H1 (cell line): ENCODE data around the gene PLEKHG3. TPM values are rescaled to one million over a fixed set of nuclear protein-coding genes. Genes with fewer than 3 reads are reported as not detected.

Source experiments
- CTCF ChIA-PET: fragments of 300-600 bp; sonication (Branson Sonifier 250); formaldehyde crosslinking; loops from one replicate; lab custom pipeline; 2021; ENCODE audit not compliant: partially characterized antibody; lab: Charles Lee
- POLR2A ChIA-PET: fragments of 300-600 bp; sonication (Branson Sonifier 250); formaldehyde crosslinking; loops from one replicate; lab custom pipeline; 2021; ENCODE audit warnings: inconsistent platforms; ENCODE audit not compliant: partially characterized antibody; lab: Charles Lee
- DNase-seq, 2 experiments: peaks; one replicate each; pipeline versions ENCODE4 v3.0.0 to v3.0.0-alpha.2; 2010 to 2022; ENCODE audit warnings: low spot score in 2 of 2, low read depth in 1 of 2, mixed read lengths in 1 of 2
- FAIRE-seq: peaks from 2 replicates; lab custom pipeline; 2011; peaks lifted over from hg19 to GRCh38; lab: Jason Lieb, UNC
- H2AFZ ChIP-seq: 2 replicates; pipeline ENCODE4 v1.8.1; 2012; ENCODE audit warnings: low read length, inconsistent platforms
- H2AK5ac ChIP-seq: 2 replicates; pipeline ENCODE4 v1.6.1; 2013; ENCODE audit warnings: low read depth, low read length
- H2BK120ac ChIP-seq: replicated peaks from 2 replicates; pipeline ENCODE3; 2013; ENCODE audit warnings: low read depth, low read length, inconsistent platforms
- H2BK12ac ChIP-seq: 2 replicates; pipeline ENCODE4 v1.6.1; 2013; ENCODE audit warnings: low read depth, low read length
- H2BK15ac ChIP-seq: 2 replicates; pipeline ENCODE4 v1.6.1; 2013; ENCODE audit warnings: low read length
- H2BK20ac ChIP-seq: 2 replicates; pipeline ENCODE4 v1.6.1; 2013; ENCODE audit warnings: low read length
- H2BK5ac ChIP-seq: 2 replicates; pipeline ENCODE4 v1.6.1; 2013; ENCODE audit warnings: low read depth, low read length
- H3K14ac ChIP-seq: 2 replicates; pipeline ENCODE4 v1.6.1; 2013; ENCODE audit warnings: inconsistent platforms; ENCODE audit not compliant: insufficient read length
- H3K18ac ChIP-seq: 2 replicates; pipeline ENCODE4 v1.6.1; 2013; ENCODE audit warnings: low read length; ENCODE audit errors: extremely low read depth
- H3K23ac ChIP-seq: 2 replicates; pipeline ENCODE4 v1.6.1; 2013; ENCODE audit warnings: inconsistent platforms; ENCODE audit not compliant: insufficient read length
- H3K23me2 ChIP-seq: 2 replicates; pipeline ENCODE4 v1.6.1; 2013; ENCODE audit warnings: low read depth, low read length
- H3K27ac ChIP-seq: 2 replicates; pipeline ENCODE4 v1.6.1; 2011; ENCODE audit warnings: low read depth, low read length, inconsistent platforms
- H3K27me3 ChIP-seq, 4 experiments: replicated peaks in 1 of 4; 1 replicate in 1 of 4; 2 replicates in 3 of 4; pipeline versions ENCODE4 v1.6.1 to v1.8.1; 2011 to 2013; ENCODE audit warnings: low read length in 3 of 4, mild to moderate bottlenecking in 3 of 4, inconsistent platforms in 2 of 4, mixed read lengths in 2 of 4, moderate library complexity in 1 of 4; ENCODE audit not compliant: control insufficient read depth in 3 of 4, insufficient read depth in 3 of 4; ENCODE audit errors: extremely low read depth in 1 of 4
- H3K36me3 ChIP-seq, 4 experiments: 2 replicates each; pipeline versions ENCODE4 v1.6.1 to v1.8.1; 2011 to 2013; ENCODE audit warnings: mild to moderate bottlenecking in 4 of 4, low read length in 3 of 4, moderate library complexity in 2 of 4, control low read depth in 1 of 4, inconsistent platforms in 1 of 4; ENCODE audit not compliant: insufficient read depth in 4 of 4, control insufficient read depth in 2 of 4
- H3K4ac ChIP-seq: replicated peaks from 2 replicates; pipeline ENCODE3; 2013; ENCODE audit warnings: low read length, low read depth, mixed read lengths, inconsistent platforms; ENCODE audit not compliant: insufficient read length
- H3K4me1 ChIP-seq, 4 experiments: replicated peaks in 1 of 4; 1 replicate in 1 of 4; 2 replicates in 3 of 4; pipeline versions ENCODE4 v1.6.1 to v1.8.1; 2011 to 2013; ENCODE audit warnings: low read length in 3 of 4, inconsistent platforms in 2 of 4, mixed read lengths in 1 of 4; ENCODE audit not compliant: insufficient read depth in 4 of 4, control insufficient read depth in 3 of 4
- H3K4me2 ChIP-seq, 2 experiments: 2 replicates each; pipeline versions ENCODE4 v1.6.1 to v1.8.1; 2011 to 2013; ENCODE audit warnings: low read depth in 2 of 2, low read length in 2 of 2, control low read depth in 1 of 2, inconsistent platforms in 1 of 2, mild to moderate bottlenecking in 1 of 2; ENCODE audit not compliant: insufficient read depth in 1 of 2
- H3K4me3 ChIP-seq, 4 experiments: fragments of 200-600, 300-600 bp in 1 of 4; sonication (generic), shearing (Covaris generic), sonication (Bioruptor Twin) in 1 of 4; 2 replicates each; pipeline versions ENCODE4 v1.5.1 to v1.8.1; 2011 to 2016; ENCODE audit warnings: low read length in 4 of 4, low read depth in 3 of 4, control low read depth in 2 of 4, inconsistent platforms in 2 of 4, mild to moderate bottlenecking in 2 of 4, mixed read lengths in 1 of 4, moderate library complexity in 1 of 4; ENCODE audit not compliant: insufficient read depth in 2 of 4; ENCODE audit errors: extremely low read depth in 1 of 4
- H3K56ac ChIP-seq: replicated peaks from 2 replicates; pipeline ENCODE3; 2013; ENCODE audit warnings: low read depth, mild to moderate bottlenecking, mixed read lengths, low read length, inconsistent platforms; ENCODE audit not compliant: insufficient read length
- H3K79me1 ChIP-seq: 2 replicates; pipeline ENCODE4 v1.6.1; 2013; ENCODE audit warnings: low read depth, low read length, control low read depth
- H3K79me2 ChIP-seq, 2 experiments: 2 replicates each; pipeline versions ENCODE4 v1.6.1 to v1.8.1; 2012 to 2013; ENCODE audit warnings: low read length in 2 of 2, mild to moderate bottlenecking in 2 of 2, inconsistent platforms in 1 of 2; ENCODE audit not compliant: insufficient read depth in 2 of 2, control insufficient read depth in 1 of 2
- H3K9ac ChIP-seq, 4 experiments: replicated peaks in 1 of 4; 1 replicate in 1 of 4; 2 replicates in 3 of 4; pipeline versions ENCODE4 v1.6.1 to v1.8.1; 2011 to 2013; ENCODE audit warnings: low read depth in 3 of 4, low read length in 3 of 4, control low read depth in 2 of 4, mild to moderate bottlenecking in 2 of 4, moderate library complexity in 2 of 4, inconsistent platforms in 1 of 4; ENCODE audit errors: extremely low read depth in 1 of 4
- H3K9me3 ChIP-seq, 2 experiments: 2 replicates each; pipeline versions ENCODE4 v1.6.1 to v1.8.1; 2012 to 2013; ENCODE audit warnings: mild to moderate bottlenecking in 2 of 2, moderate library complexity in 2 of 2, control low read depth in 1 of 2, inconsistent platforms in 1 of 2, low read depth in 1 of 2, low read length in 1 of 2, mixed read lengths in 1 of 2; ENCODE audit not compliant: insufficient read depth in 2 of 2
- H4K20me1 ChIP-seq, 2 experiments: replicated peaks in 1 of 2; 2 replicates each; pipeline versions ENCODE3 to v1.8.1; 2011 to 2013; ENCODE audit warnings: inconsistent platforms in 2 of 2, low read length in 2 of 2, mild to moderate bottlenecking in 1 of 2; ENCODE audit not compliant: insufficient read depth in 2 of 2, control insufficient read depth in 1 of 2
- H4K5ac ChIP-seq: 2 replicates; pipeline ENCODE4 v1.6.1; 2013; ENCODE audit warnings: low read length, low read depth, mixed read lengths, inconsistent platforms; ENCODE audit not compliant: insufficient read length
- H4K8ac ChIP-seq: 2 replicates; pipeline ENCODE4 v1.8.0; 2013; ENCODE audit warnings: mild to moderate bottlenecking, moderate library complexity, low read length, inconsistent platforms; ENCODE audit not compliant: insufficient read depth; ENCODE audit errors: extremely low read depth
- H4K91ac ChIP-seq: replicated peaks from 2 replicates; pipeline ENCODE3; 2013; ENCODE audit warnings: low read length, mixed read lengths, inconsistent platforms; ENCODE audit not compliant: insufficient read length
- ASH2L ChIP-seq: fragments of 200-600, 300-600 bp; sonication (generic); IDR thresholded peaks from one replicate; pipeline ENCODE4 v1.7.1; 2017; ENCODE audit warnings: low read length
- BACH1 ChIP-seq: IDR thresholded peaks from 2 replicates; pipeline ENCODE4 v1.6.1; 2012; ENCODE audit warnings: low read length, improper control_type of control experiment
- BRCA1 ChIP-seq: IDR thresholded peaks from 2 replicates; pipeline ENCODE4 v1.6.1; 2012; ENCODE audit warnings: low read depth, low read length, improper control_type of control experiment
- CHD1 ChIP-seq: IDR thresholded peaks from 2 replicates; pipeline ENCODE4 v1.6.1; 2012; ENCODE audit warnings: low read depth, low read length, improper control_type of control experiment
- CREB1 ChIP-seq: IDR thresholded peaks from 2 replicates; pipeline ENCODE4 v1.6.1; 2012; ENCODE audit warnings: inconsistent platforms
- CTBP2 ChIP-seq: IDR thresholded peaks from 2 replicates; pipeline ENCODE4 v1.7.0; 2011; ENCODE audit warnings: borderline replicate concordance, mild to moderate bottlenecking, moderate library complexity, mixed read lengths, low read length; ENCODE audit not compliant: insufficient read depth, insufficient read length
- E2F6 ChIP-seq: IDR thresholded peaks from 2 replicates; pipeline ENCODE4 v1.6.1; 2012; ENCODE audit warnings: inconsistent platforms
- EZH2 ChIP-seq: fragments of 200-600 bp; sonication (generic); IDR thresholded peaks from 2 replicates; pipeline ENCODE4 v1.7.1; 2012; ENCODE audit warnings: low read depth, mild to moderate bottlenecking, moderate library complexity, low read length, inconsistent platforms; ENCODE audit not compliant: severe bottlenecking
- RXRA ChIP-seq: IDR thresholded peaks from 2 replicates; pipeline ENCODE4 v1.6.1; 2011; ENCODE audit warnings: low read depth, mild to moderate bottlenecking, low read length, moderate library complexity; ENCODE audit not compliant: insufficient read depth
- SP1 ChIP-seq: IDR thresholded peaks from 2 replicates; pipeline ENCODE4 v1.6.1; 2011; ENCODE audit warnings: low read depth, low read length
- TBP ChIP-seq: IDR thresholded peaks from 2 replicates; pipeline ENCODE4 v1.6.1; 2011; ENCODE audit warnings: low read depth, low read length, improper control_type of control experiment
- WGBS, 2 experiments: shearing (Covaris generic) in 1 of 2; methylation state at CpG; one replicate each; pipeline versions ENCODE4 v1.1.6 to v1.1.7; 2013 to 2015; ENCODE audit warnings: low lambda C conversion rate in 2 of 2, mixed read lengths in 2 of 2, inconsistent platforms in 1 of 2, low coverage in 1 of 2, missing lambda C conversion rate in 1 of 2; ENCODE audit not compliant: insufficient replicate concordance in 2 of 2, insufficient coverage in 1 of 2, insufficient read length in 1 of 2; ENCODE audit errors: extremely low coverage in 1 of 2, missing lambda C conversion rate in 1 of 2; 5-methylcytosine and 5-hydroxymethylcytosine counted together
- polyA plus RNA-seq, 7 experiments: library from polyadenylated mRNA; depleted of rRNA in 3 of 7; stranded (reverse) in 5 of 7; unstranded in 2 of 7; fragments of >200 nt in 5 of 7; fragments of 200-250 nt in 2 of 7; gene quantifications; 1 replicate in 5 of 7; 2 replicates in 1 of 7; 4 replicates in 1 of 7; pipeline versions ENCODE4 v1.2.1 to v1.2.3, GENCODE V29; 2011 to 2013; ENCODE audit warnings: missing spikeins in 2 of 7, mixed read lengths in 2 of 7
- total RNA-seq: library from RNA; stranded (reverse); fragmentation: NEBNext Ultra II Directional; extraction: Animal tissue kit (Norgen Biotek cat#: 25700); gene quantifications from 2 replicates; pipeline ENCODE4 v1.2.1, GENCODE V29; 2021

The PLEKHG3 gene
- total and polyA plus RNA-seq, 2 of the 8 experiments (the other 6 are each of a cell fraction or from before 2014, with no cell fraction given), result 43.4 to 90.6 TPM

GRCh38 chr14:64746298-64747250, 42.4 kb downstream of the PLEKHG3 start:
- Histone ChIP-seq H2BK120ac (no peak overlapping the region), H3K27me3 (no peaks in the 10 kb centered on the region), H3K79me1 (no peaks in the 10 kb centered on the region; the same call in 1 of the 2 replicates), H3K4ac (no peak overlapping the region), H4K91ac (no peak overlapping the region), H3K36me3 (peaks cover 17 to 59% (median 39%) of the 10 kb centered on the region in 4 experiments), H2BK15ac (no peak overlapping the region), H3K56ac (no peak overlapping the region), H3K23ac (no peak overlapping the region), H4K8ac (no peak overlapping the region), H3K79me2 (no peaks in the 10 kb centered on the region), H3K18ac (no peak overlapping the region), H3K4me3 (no peak overlapping the region), H3K4me2 (no peak overlapping the region), H3K27ac (no peak overlapping the region; the same call in 1 of the 2 replicates), H3K4me1 (no peaks in the 10 kb centered on the region), H3K9me3 (no peaks in the 10 kb centered on the region), H2AFZ (no peak overlapping the region), H4K5ac (no peak overlapping the region), H3K9ac (no peak overlapping the region; a peak in 1 of 7 replicates), H2BK5ac (no peak overlapping the region), H3K14ac (no peak overlapping the region), H2BK20ac (no peak overlapping the region), H4K20me1 (peaks cover 7 to 9% of the 10 kb centered on the region in 2 experiments), H2BK12ac (no peak overlapping the region), H3K23me2 (no peaks in the 10 kb centered on the region), H2AK5ac (no peak overlapping the region)
- DNase-seq (no peak), FAIRE-seq (no peak)
- ChIA-PET POLR2A (interaction anchor here (0.6 to 2.5 kb wide), 9 partner anchors 8 to 168 kb away, joined by 3 to 7 read pairs (median 3); partner anchors contain the start of gene CHURC1), CTCF (interaction anchor here (0.7 to 2.9 kb wide), 20 partner anchors 10 to 77 kb away, joined by 3 to 17 read pairs (median 5); no protein-coding TSS in a partner anchor)
- WGBS, 2 experiments, result 84% methylated on average over 12 of the region's 12 CpGs; no CpG with 5 or more reads in 1 of the 2 experiments
- TF ChIP-seq TBP, result no peak
- no peak for TF ChIP-seq CTBP2
- no peak for TF ChIP-seq CREB1
- no peak for TF ChIP-seq RXRA
- TF ChIP-seq E2F6, result no peak
- no peak for TF ChIP-seq CHD1
- TF ChIP-seq BACH1, result no peak
- TF ChIP-seq SP1, result no peak
- no peak for TF ChIP-seq ASH2L
- TF ChIP-seq EZH2, result no peak
- TF ChIP-seq BRCA1, result no peak
